Natural killer cell (primary cell): ENCODE data around the gene NR5A2. TPM values are rescaled to one million over a fixed set of nuclear protein-coding genes. Genes with fewer than 3 reads are reported as not detected.

Experiments used
- ATAC-seq, 3 donors: fragments of 150-1000 bp in 2 of 3; fragments of 200-7000 bp in 1 of 3; cut with Tn5 transposase; 1 replicate in 1 of 3; 2 replicates in 2 of 3; pipeline ENCODE4 v1.10.0; 2021; ENCODE audit warnings: mild to moderate bottlenecking in 2 of 3, moderate library complexity in 2 of 3
- DNase-seq, 2 donors: peaks; one replicate each; pipeline versions ENCODE4 v3.0.0 to v3.0.0-alpha.2; 2013 to 2021; ENCODE audit warnings: mixed read lengths in 1 of 2
- H3K27ac ChIP-seq: one replicate; pipeline ENCODE4 v1.5.1; 2013; ENCODE audit warnings: mild to moderate bottlenecking, low read length
- H3K27me3 ChIP-seq: one replicate; pipeline ENCODE4 v1.6.1; 2013; ENCODE audit warnings: low read length; ENCODE audit not compliant: control insufficient read depth, insufficient read depth
- H3K36me3 ChIP-seq: one replicate; pipeline ENCODE4 v1.6.1; 2013; ENCODE audit warnings: low read length; ENCODE audit not compliant: control insufficient read depth, insufficient read depth
- H3K4me1 ChIP-seq: one replicate; pipeline ENCODE4 v1.6.1; 2013; ENCODE audit warnings: low read length; ENCODE audit not compliant: control insufficient read depth, insufficient read depth
- H3K4me3 ChIP-seq: one replicate; pipeline ENCODE4 v1.5.1; 2013; ENCODE audit warnings: low read length
- H3K9me3 ChIP-seq: one replicate; pipeline ENCODE4 v1.6.1; 2013; ENCODE audit warnings: low read length; ENCODE audit not compliant: control insufficient read depth, insufficient read depth
- H3K27ac Mint-ChIP-seq, 2 donors: one replicate each; pipeline ENCODE4 v1.8.0; 2022; ENCODE audit warnings: mild to moderate bottlenecking in 2 of 2, mixed read lengths in 2 of 2, moderate library complexity in 1 of 2
- H3K27me3 Mint-ChIP-seq, 2 donors: one replicate each; pipeline ENCODE4 v1.8.0; 2022; ENCODE audit warnings: low read depth in 2 of 2, mixed read lengths in 2 of 2
- H3K36me3 Mint-ChIP-seq: one replicate; pipeline ENCODE4 v1.8.0; 2022; ENCODE audit warnings: mixed read lengths
- H3K4me1 Mint-ChIP-seq, 2 donors: one replicate each; pipeline ENCODE4 v1.8.0; 2022; ENCODE audit warnings: mixed read lengths in 2 of 2
- H3K4me3 Mint-ChIP-seq: one replicate; pipeline ENCODE4 v1.8.0; 2022; ENCODE audit warnings: mild to moderate bottlenecking, moderate library complexity, mixed read lengths
- H3K9me3 Mint-ChIP-seq, 2 donors: one replicate each; pipeline ENCODE4 v1.8.0; 2022; ENCODE audit warnings: mixed read lengths in 2 of 2
- WGBS: methylation state at CpG from one replicate; pipeline ENCODE4 v1.1.7; 2013; ENCODE audit warnings: missing lambda C conversion rate; ENCODE audit not compliant: insufficient coverage; 5-methylcytosine and 5-hydroxymethylcytosine counted together
- intact Hi-C: fragments of 100-400 bp; cut with micrococcal nuclease; formaldehyde crosslinking; loops from one replicate; pipeline ENCODE4 v1.14.2; 2022
- total RNA-seq, 4 donors: library from RNA; stranded (reverse); fragments of 120-200 nt in 1 of 4; gene quantifications; one replicate each; pipeline versions ENCODE4 v1.2.3 to v1.2.4, GENCODE V29; 2013 to 2022
- TF ChIP-seq, protein P1 (sequence below): fragments of 200-600 bp; IDR thresholded peaks from one replicate; pipeline ENCODE4 v1.8.0; 2022; ENCODE audit warnings: antibody characterized with exemption

Gene NR5A2
- total RNA-seq, 3 donors from 2014 or later (not counting 1 experiment from before 2014, with no cell fraction given) = not detected

DNA sequence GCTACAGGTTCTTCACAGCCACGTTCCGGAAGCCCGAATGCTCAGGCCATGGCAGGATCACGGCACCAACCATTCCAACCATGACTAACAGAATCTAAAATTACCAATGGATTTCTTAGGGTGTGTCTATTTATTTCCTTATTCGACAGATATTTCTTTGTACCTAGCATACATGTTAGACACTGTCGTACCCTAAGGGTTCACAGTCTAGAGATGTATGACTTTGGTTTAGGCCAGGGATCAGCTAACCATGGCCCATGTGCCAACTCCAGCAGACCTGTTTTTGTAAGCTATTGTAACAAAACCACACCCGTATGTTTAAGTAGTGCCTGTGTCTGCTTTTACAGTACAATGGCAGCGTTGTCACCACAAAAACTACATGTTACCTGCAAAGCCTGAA is 167.0 kb downstream of the NR5A2 start:
- ATAC-seq (no peak), DNase-seq (no peak)
- no peaks in the 10 kb centered on the region for H3K36me3 Mint-ChIP-seq
- Histone ChIP-seq H3K4me3 (no peak overlapping the region), H3K4me1 (no peaks in the 10 kb centered on the region), H3K9me3 (no peaks in the 10 kb centered on the region), H3K27me3 (no peaks in the 10 kb centered on the region), H3K36me3 (no peaks in the 10 kb centered on the region), H3K27ac (no peak overlapping the region)
- no peak overlapping the region for H3K27ac Mint-ChIP-seq
- intact Hi-C loops = no loop called here
- WGBS = 94% methylated on average over 3 of the region's 8 CpGs
- H3K4me1 Mint-ChIP-seq = no peaks in the 10 kb centered on the region
- no peaks in the 10 kb centered on the region for H3K9me3 Mint-ChIP-seq
- TF ChIP-seq, protein P1, sequence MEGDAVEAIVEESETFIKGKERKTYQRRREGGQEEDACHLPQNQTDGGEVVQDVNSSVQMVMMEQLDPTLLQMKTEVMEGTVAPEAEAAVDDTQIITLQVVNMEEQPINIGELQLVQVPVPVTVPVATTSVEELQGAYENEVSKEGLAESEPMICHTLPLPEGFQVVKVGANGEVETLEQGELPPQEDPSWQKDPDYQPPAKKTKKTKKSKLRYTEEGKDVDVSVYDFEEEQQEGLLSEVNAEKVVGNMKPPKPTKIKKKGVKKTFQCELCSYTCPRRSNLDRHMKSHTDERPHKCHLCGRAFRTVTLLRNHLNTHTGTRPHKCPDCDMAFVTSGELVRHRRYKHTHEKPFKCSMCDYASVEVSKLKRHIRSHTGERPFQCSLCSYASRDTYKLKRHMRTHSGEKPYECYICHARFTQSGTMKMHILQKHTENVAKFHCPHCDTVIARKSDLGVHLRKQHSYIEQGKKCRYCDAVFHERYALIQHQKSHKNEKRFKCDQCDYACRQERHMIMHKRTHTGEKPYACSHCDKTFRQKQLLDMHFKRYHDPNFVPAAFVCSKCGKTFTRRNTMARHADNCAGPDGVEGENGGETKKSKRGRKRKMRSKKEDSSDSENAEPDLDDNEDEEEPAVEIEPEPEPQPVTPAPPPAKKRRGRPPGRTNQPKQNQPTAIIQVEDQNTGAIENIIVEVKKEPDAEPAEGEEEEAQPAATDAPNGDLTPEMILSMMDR = no peak
- no peak overlapping the region for H3K4me3 Mint-ChIP-seq
- peaks cover 8 to 12% of the 10 kb centered on the region in 2 donors for H3K27me3 Mint-ChIP-seq

DNA sequence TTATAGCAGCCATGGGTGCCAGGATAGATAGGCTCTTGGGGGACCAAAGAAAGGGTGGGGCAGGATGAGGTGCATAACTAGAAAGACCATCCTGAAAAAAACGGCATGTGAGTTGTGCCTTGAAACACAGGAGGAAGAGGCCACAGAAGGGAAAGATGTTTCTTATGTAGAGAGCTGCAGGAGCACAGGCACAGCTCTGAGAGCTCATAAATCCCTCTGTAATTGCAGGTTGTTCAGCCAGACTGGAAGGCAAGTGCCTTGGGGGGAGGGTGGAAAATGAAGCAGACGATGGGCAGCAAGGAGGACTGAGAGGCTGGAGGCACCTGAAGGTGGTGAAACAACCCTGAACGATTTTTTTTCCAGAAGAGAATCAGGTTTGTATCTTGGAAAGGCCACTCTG is 170.7 kb downstream of the NR5A2 start:
- ATAC-seq = no peak
- H3K9me3 Mint-ChIP-seq = no peaks in the 10 kb centered on the region
- H3K4me1 Mint-ChIP-seq = no peaks in the 10 kb centered on the region
- H3K27me3 Mint-ChIP-seq = peaks cover 14 to 15% of the 10 kb centered on the region in 2 donors
- Histone ChIP-seq H3K4me3 (no peak overlapping the region), H3K36me3 (no peaks in the 10 kb centered on the region), H3K4me1 (no peaks in the 10 kb centered on the region), H3K27me3 (no peaks in the 10 kb centered on the region), H3K9me3 (no peaks in the 10 kb centered on the region), H3K27ac (no peak overlapping the region)
- no peak for DNase-seq
- H3K4me3 Mint-ChIP-seq = no peak overlapping the region
- no peaks in the 10 kb centered on the region for H3K36me3 Mint-ChIP-seq
- 36% methylated on average over 3 of the region's 3 CpGs for WGBS
- TF ChIP-seq, protein P1 = no peak
- intact Hi-C loops = no loop called here
- no peak overlapping the region for H3K27ac Mint-ChIP-seq

DNA sequence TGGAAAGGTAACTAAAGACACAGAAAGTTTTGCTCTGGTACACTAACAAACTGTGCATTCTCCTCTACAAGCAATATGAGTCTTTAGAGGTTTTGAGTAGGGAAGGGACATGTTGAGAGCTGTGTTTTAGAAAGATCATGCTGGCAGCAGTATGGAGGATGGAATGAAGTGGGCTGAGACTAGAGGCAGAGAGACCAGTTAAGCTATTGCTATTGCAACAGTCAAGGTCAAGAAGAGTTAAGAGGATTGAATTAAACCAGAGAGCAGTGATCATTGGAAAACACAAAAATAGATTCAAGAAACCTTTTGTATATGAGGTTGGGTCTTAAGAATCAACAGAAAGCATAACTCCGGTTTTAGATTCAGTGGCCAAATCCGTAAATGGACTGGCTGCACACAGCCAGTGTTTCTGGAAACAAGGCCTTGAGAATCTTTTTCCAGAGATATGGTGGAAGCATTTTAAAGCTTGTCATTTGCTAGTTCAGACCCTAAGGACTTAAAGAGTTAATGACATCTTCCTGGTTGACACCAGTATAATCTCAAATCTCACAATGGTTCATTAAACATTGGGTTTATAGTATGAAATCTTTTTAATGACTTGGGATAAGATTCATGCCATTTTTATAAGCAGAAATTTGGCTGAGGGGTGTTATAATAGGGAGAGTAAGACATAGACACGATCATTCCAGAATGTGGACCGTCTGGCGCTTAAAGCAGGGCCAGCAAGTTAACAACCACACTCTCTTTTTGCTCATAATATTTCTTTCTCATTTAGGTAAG is 177.9 kb downstream of the NR5A2 start:
- DNase-seq (no peak), ATAC-seq (no peak)
- no peaks in the 10 kb centered on the region for H3K4me1 Mint-ChIP-seq
- Histone ChIP-seq H3K4me3 (no peak overlapping the region), H3K27ac (no peak overlapping the region), H3K36me3 (no peaks in the 10 kb centered on the region), H3K9me3 (no peaks in the 10 kb centered on the region), H3K4me1 (no peaks in the 10 kb centered on the region), H3K27me3 (no peaks in the 10 kb centered on the region)
- no peaks in the 10 kb centered on the region for H3K9me3 Mint-ChIP-seq
- 56% methylated on average over 2 of the region's 5 CpGs for WGBS
- H3K4me3 Mint-ChIP-seq = no peak overlapping the region
- H3K27ac Mint-ChIP-seq = no peak overlapping the region
- peaks cover under 1 to 14% of the 10 kb centered on the region in 2 donors for H3K27me3 Mint-ChIP-seq
- no peaks in the 10 kb centered on the region for H3K36me3 Mint-ChIP-seq
- intact Hi-C loops = no loop called here
- TF ChIP-seq, protein P1 = no peak

DNA sequence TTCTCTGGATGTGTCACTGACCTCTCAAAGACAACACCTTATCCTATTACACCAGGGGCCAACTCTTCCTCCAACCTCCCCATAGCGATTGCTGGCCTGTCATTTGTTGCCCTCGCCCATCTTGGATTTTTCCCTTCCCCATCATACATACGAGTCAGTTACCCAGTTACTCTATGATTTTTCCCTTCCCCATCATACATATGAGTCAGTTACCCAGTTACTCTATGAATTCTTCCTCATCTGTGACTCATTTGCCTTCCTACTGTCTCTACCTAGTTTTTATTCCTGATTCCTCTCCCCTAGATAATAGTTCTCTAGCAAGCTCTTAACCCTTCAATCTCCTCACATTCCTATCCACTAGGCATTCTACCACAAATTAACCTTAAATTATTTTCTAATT is 178.8 kb downstream of the NR5A2 start:
- TF ChIP-seq, protein P1 = no peak
- Mint-ChIP-seq H3K4me3 (no peak overlapping the region), H3K27ac (no peak overlapping the region), H3K9me3 (no peaks in the 10 kb centered on the region), H3K4me1 (no peaks in the 10 kb centered on the region), H3K36me3 (no peaks in the 10 kb centered on the region), H3K27me3 (peaks cover 0 to 14% of the 10 kb centered on the region in 2 donors)
- Histone ChIP-seq H3K27me3 (no peaks in the 10 kb centered on the region), H3K4me1 (no peaks in the 10 kb centered on the region), H3K36me3 (no peaks in the 10 kb centered on the region), H3K4me3 (no peak overlapping the region), H3K27ac (no peak overlapping the region), H3K9me3 (no peaks in the 10 kb centered on the region)
- no peak for DNase-seq
- ATAC-seq = no peak
- WGBS = 91% methylated on average over 3 of the region's 3 CpGs
- intact Hi-C loops = no loop called here
